ENCODE results near the gene KBTBD2.
A peak's percentile ranks its signal among the peaks of the same experiment; 100 is the strongest.
"Not testable (repeated sequence)": the region's sequence is repeated elsewhere in the genome, so short reads cannot be mapped to it uniquely, and the experiment has no call there.

The KBTBD2 gene

DNA sequence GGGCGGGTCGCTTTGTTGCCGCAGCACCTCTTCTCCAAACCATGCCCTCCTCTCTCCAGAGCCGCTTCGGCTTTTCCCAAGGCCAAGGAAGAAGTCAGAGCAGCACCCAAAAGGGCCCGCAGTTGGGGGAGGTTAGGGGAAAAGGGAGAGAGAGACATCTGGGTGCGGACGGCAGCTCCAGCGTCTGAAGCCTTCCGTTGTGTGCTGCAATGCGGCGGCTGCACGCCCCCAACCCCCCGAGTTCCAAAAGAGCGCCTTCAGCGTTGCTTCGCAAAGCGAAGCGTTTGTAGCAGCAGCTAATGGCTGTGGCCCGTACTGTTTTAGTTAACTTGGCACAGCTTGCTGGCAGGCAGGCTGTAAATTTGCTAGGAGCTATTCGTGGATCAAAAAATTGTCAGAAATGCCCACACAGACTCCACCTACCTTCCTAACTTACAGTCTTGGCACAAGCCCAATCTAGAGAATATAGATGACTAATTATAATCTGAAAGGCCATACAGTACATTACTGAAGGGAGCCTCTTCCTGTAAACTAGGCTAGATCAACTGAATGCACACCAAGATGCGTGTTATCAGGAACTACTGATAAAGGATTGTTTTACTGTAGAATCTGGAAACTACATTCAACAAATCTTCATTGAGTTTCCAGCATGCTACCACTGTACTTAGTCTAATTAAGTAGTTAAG is 1.1 kb upstream of the KBTBD2 start:
- DNase-seq = no peak

GRCh38 chr7:32891800-32892520 is 400 bp upstream of the KBTBD2 start:
- peak; percentile 96 for DNase-seq

- no peak for DNase-seq
These were observed 842 bp downstream of the KBTBD2 start for GRCh38 chr7:32890793-32891042.

DNA sequence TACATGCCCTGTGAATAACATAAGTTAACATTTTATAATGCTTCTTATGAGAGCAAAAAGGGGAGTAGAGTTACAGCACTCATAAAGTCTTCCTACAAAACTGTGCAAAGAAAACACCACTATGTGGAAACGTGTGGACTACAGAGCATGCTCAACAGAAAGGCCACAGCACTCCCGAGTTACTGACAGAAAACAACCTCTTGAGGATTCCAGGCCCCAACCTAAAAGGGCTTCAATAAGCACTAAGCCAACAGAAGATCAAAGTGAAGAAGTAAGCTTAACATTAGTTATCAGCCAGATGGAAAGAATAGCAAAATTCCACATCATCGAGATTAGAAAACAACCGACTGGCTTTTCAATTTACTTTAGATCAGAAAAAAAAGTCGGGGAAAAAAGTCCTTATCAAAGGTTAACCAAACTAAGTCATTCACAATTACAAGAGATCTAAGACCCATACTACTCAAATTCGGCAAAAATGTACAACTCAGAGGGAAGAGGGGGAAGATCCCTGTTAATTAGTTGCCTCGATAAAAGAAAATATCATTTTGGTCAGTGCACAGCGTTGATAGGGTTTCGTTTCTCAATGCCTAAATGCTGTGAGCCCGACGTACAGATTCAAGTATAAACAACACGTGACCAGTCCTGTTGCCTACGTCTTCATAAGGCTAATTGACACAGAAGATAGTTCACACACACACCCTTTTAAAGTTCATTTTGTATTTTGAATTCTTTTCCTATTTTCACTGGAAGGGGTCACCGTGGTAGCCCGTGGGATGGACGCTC is 1.4 kb downstream of the KBTBD2 start:
- DNase-seq = peak; percentile 42

- DNase-seq = no peak
These were observed 3.1 kb downstream of the KBTBD2 start for GRCh38 chr7:32888505-32888904.

GRCh38 chr7:32887395-32887794 is 4.2 kb downstream of the KBTBD2 start:
- no peak for DNase-seq

DNA sequence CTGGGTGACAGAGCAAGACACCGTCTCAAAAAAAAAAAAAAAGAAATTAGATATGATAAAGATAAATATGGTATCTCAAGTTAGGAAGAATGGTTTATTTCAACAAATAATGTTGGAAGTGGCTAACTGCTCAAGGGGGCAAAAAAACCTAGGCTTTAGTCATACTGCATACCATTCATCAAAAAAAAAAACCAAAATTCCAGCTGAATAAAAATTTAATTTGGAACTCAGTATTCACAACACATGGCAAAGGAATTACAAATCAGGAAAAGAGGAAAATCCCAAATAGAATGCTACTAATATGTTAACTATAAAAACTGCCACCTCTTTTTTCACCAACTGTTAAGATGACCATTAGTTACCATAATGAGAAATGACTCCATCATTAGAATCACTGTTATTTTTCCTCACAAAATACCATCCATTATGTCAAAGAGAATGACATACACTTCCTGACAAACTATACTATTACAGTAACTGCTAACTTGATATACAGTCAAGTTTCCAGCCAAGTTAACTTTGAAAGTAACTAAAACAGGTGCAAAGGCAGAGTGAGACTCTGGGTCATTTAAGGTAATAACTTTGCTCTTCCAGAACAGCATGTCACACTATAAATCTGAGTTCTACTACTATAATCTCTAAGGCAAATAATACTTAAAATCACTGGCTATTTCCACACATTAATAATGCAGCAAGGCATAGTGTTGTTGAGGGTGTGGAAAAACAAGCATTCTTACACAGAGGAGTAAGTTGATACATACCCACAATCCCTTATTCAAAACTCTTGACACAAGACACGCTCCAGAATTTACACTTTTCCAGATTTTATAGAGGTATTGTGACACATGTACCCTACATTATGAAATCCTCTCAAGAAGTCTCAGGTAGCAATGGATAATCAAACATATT is 10.2 kb downstream of the KBTBD2 start:
- DNase-seq = no peak

DNA sequence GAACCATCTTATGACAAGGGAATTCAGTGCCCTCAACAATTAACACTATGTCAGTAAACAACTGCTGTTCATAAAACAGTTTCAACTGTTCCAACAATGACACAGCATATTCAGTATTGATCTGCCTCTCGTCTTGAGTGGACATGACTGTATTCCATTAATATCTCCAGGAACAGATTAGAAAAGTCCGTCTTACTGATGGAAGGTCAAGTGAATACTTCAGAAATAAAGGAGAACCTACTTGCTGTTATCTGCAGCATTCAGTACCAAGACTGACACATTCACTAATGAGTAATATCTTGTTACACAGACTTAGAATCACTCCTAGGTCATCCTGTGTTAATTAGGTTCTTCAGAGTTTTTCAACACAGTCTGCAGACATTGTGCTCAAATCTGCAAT is 12.1 kb downstream of the KBTBD2 start:
- DNase-seq = no peak

DNA sequence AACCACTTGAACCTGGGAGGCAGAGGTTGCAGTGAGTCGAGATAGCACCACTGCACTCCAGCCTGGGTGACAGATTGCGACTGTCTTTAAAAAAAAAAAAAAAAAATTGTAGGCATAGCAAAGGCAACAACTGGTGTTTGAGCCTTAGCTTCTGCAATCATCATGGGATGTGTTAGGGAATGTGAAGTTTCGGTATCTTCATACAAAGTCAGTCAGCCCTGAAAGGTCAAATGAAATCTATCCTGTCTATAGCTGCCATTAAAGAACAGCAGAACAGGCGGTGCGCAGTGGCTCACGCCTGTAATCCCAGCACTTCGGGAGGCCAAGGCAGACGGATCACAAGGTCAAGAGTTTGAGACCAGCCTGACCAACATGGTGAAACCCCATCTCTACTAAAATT is 13.5 kb downstream of the KBTBD2 start:
- not testable (repeated sequence) for DNase-seq

- no peak for DNase-seq
These were observed 19.1 kb downstream of the KBTBD2 start for GRCh38 chr7:32872421-32872820.

- DNase-seq = no peak
These were observed 19.8 kb downstream of the KBTBD2 start for GRCh38 chr7:32871624-32872371.

GRCh38 chr7:32870298-32870697 is 21.3 kb downstream of the KBTBD2 start:
- DNase-seq = no peak

- no peak for DNase-seq
These were observed 21.8 kb downstream of the KBTBD2 start for GRCh38 chr7:32869716-32870115.

DNA sequence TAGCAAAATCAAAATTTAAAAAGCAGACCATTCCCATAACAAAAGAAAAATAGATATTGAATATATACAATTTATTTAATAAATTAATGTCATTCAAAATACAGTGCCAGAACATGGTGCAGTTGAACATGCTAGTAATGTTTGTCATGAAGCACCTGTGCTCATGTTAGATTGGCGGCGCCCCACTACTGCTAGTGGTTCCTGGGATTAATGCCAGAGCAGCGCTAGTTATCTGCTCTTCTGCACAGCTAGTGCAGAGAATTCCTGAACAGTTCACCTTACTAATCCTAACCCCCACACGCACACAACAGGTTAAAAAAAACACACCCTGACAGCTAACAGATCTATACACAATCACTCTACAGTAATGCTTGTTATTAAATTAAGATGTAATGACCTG is 23.4 kb downstream of the KBTBD2 start:
- no peak for DNase-seq

GRCh38 chr7:32865448-32866030 is 26.0 kb downstream of the KBTBD2 start:
- DNase-seq = no peak

DNA sequence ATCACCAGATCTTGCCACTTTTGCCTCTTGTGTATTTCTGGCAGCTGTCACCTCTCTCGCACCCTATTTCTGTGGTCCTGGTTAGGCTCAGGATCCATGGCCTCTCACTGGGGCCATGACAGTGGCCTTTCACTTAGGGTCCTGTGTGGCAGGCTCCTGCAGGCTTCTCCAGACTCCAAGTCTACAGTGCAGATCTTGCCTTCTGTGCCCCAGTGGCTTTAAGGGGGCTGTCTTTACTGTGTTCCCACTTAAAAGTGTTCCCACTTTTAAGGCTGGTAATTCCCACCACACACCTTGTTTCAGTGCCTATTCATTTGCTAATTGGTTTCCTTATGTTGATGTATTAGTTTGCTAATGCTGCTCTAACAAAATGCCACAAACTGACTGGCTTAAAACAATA is 27.7 kb downstream of the KBTBD2 start:
- not testable (repeated sequence) for DNase-seq

GRCh38 chr7:32860090-32860489 is 31.5 kb downstream of the KBTBD2 start:
- no peak for DNase-seq

- no peak for DNase-seq
These were observed 32.9 kb downstream of the KBTBD2 start for GRCh38 chr7:32858648-32859047.

GRCh38 chr7:32857063-32857462 is 34.5 kb downstream of the KBTBD2 start:
- DNase-seq = not testable (repeated sequence)

GRCh38 chr7:32855837-32856775 is 35.5 kb downstream of the KBTBD2 start:
- DNase-seq = not testable (repeated sequence)

- DNase-seq = not testable (repeated sequence)
These were observed 40.9 kb downstream of the KBTBD2 start for GRCh38 chr7:32850654-32851053.
